ENCODE data around the gene RLBP1. TPM values are rescaled to one million over a fixed set of nuclear protein-coding genes. Genes with fewer than 3 reads are reported as not detected.
A peak's percentile ranks its signal among the peaks of the same experiment; 100 is the strongest.

The RLBP1 gene
- total and polyA plus RNA-seq, 10 of the 15 experiments (the other 5 are each of a cell fraction or from before 2014, with no cell fraction given), result 0.06 TPM; not detected in 9

- TF ChIP-seq IRF3 (IDR thresholded peaks at IDR 0.05), result no peak
- TF ChIP-seq ZNF207 (IDR thresholded peaks at IDR 0.05; ENCODE audit: borderline replicate concordance), result no peak
- no peak for TF ChIP-seq MTA2 (IDR thresholded peaks at IDR 0.05; ENCODE audit: low read depth)
These were observed 48.5 kb downstream of the RLBP1 start (continued) for GRCh38 chr15:89172921-89173320.

GRCh38 chr15:89171136-89172072 is 50.0 kb downstream of the RLBP1 start:
- Histone ChIP-seq H3K9ac (ENCODE audit: control insufficient read depth, insufficient read depth, low read length) (no peak overlapping the region), H3K4me2 (ENCODE audit: control insufficient read depth, insufficient read depth) (no peak overlapping the region), H3K36me3 (ENCODE audit: control insufficient read depth in 2 of 2, insufficient read depth in 2 of 2, low read length in 1 of 2) (peaks cover 0 to 10% of the 10 kb centered on the region in 2 experiments; a peak in 3 of 4 replicates), H3K4me3 (no peak overlapping the region), H4K20me1 (ENCODE audit: control insufficient read depth, insufficient read depth) (no peaks in the 10 kb centered on the region), H3K27ac (ENCODE audit: control insufficient read depth, insufficient read depth) (no peak overlapping the region), H3K79me2 (ENCODE audit: control insufficient read depth, insufficient read depth, low read length) (no peaks in the 10 kb centered on the region), H3K27me3 (replicated peaks in 1 of 2; ENCODE audit: control insufficient read depth in 2 of 2, insufficient read depth in 2 of 2, low read length in 1 of 2) (no peaks in the 10 kb centered on the region), H3K9me3 (replicated peaks; ENCODE audit: control insufficient read depth, insufficient read depth, low read length) (no peaks in the 10 kb centered on the region), H2AFZ (ENCODE audit: control insufficient read depth, low read depth, low read length) (no peak overlapping the region), H3K4me1 (ENCODE audit: control insufficient read depth, insufficient read depth, low read length) (peaks cover 18% of the 10 kb centered on the region)
- ATAC-seq (peak; percentile 22; the same call in 1 of the 3 replicates), FAIRE-seq (no peak), DNase-seq (ENCODE audit: low read depth, low spot score) (no peak)
- POLR2A ChIA-PET, result interaction anchor here (0.7 to 1.8 kb wide), 2 partner anchors 74 to 83 kb away, joined by 3 to 5 read pairs; partner anchors contain the start of gene ABHD2
- intact Hi-C loops (cut with micrococcal nuclease; ENCODE audit: unreplicated experiment) (no loop called here), in situ Hi-C loops (cut with MboI) (no loop called here)
- SMC1A ChIA-PET (ENCODE audit: uncharacterized antibody, unreplicated experiment), result interaction anchor here (1.0 to 4.9 kb wide), 8 partner anchors 10 to 267 kb away, joined by 3 to 61 read pairs (median 4); no protein-coding TSS in a partner anchor
- CTCF ChIA-PET, result interaction anchor here (0.7 to 11.1 kb wide), 40 partner anchors 9 to 269 kb away, joined by 3 to 339 read pairs (median 4); partner anchors contain the start of gene ABHD2
- RAD21 ChIA-PET (ENCODE audit: unreplicated experiment), result interaction anchor here (0.5 to 6.9 kb wide), 8 partner anchors 41 to 151 kb away, joined by 3 to 62 read pairs (median 5); partner anchors contain the start of gene ABHD2
- WGBS (ENCODE audit: insufficient coverage, insufficient replicate concordance, low lambda C conversion rate, missing lambda C conversion rate), result 73% methylated on average over 12 of the region's 12 CpGs
- no TSS peak for BruUV-seq (replicated peaks)
- TF ChIP-seq SMARCA5 (IDR thresholded peaks at IDR 0.05), result 0 out of 2 replicates have a peak, but pooled peaks have one; percentile 63
- TF ChIP-seq RAD21 (IDR thresholded peaks at IDR 0.05; ENCODE audit: insufficient read depth, low read depth, low read length), result peak; percentile 53
- TF ChIP-seq SMC3 (IDR thresholded peaks at IDR 0.05; ENCODE audit: borderline replicate concordance, low read length), result peak; percentile 29; the same call in 1 of the 2 replicates
- TF ChIP-seq FOXK2 (IDR thresholded peaks at IDR 0.05), result no peak
- TF ChIP-seq ZNF384 (IDR thresholded peaks at IDR 0.05; ENCODE audit: borderline replicate concordance, low read depth, low read length), result no peak
- TF ChIP-seq CTCF (IDR thresholded peaks at IDR 0.05 in 2 of 3, conservative IDR thresholded peaks at IDR 0.05 in 1 of 3; ENCODE audit: control insufficient read depth in 2 of 3, extremely low read depth in 1 of 3, insufficient read depth in 1 of 3, low read depth in 3 of 3, low read length in 3 of 3), result peak; percentile 54 to 68 (median 64)
